Ishikawa (cell line): ENCODE measurements around the gene WASF1.

Experiments used
- CEBPB ChIP-seq: IDR thresholded peaks from 2 replicates; pipeline ENCODE4 v1.6.1; 2012
- CREB1 ChIP-seq: IDR thresholded peaks from 2 replicates; pipeline ENCODE4 v1.6.1; 2012; ENCODE audit warnings: low read depth
- EGR1 ChIP-seq: IDR thresholded peaks from 2 replicates; pipeline ENCODE4 v1.6.1; 2012
- EP300 ChIP-seq: IDR thresholded peaks from 2 replicates; pipeline ENCODE4 v1.6.1; 2012; ENCODE audit warnings: borderline replicate concordance
- FOXM1 ChIP-seq: IDR thresholded peaks from 2 replicates; pipeline ENCODE4 v1.6.1; 2012; ENCODE audit warnings: low read depth, borderline replicate concordance
- NFIC ChIP-seq: IDR thresholded peaks from 2 replicates; pipeline ENCODE4 v1.6.1; 2012
- RAD21 ChIP-seq: IDR thresholded peaks from 2 replicates; pipeline ENCODE4 v1.6.1; 2012; ENCODE audit warnings: low read depth
- TAF1 ChIP-seq: IDR thresholded peaks from 2 replicates; pipeline ENCODE4 v1.6.1; 2012; ENCODE audit warnings: low read depth, mild to moderate bottlenecking
- TCF12 ChIP-seq: IDR thresholded peaks from 2 replicates; pipeline ENCODE4 v1.6.1; 2012; ENCODE audit warnings: low read depth
- TEAD4 ChIP-seq: IDR thresholded peaks from 2 replicates; pipeline ENCODE4 v1.6.1; 2012
- YY1 ChIP-seq: IDR thresholded peaks from 2 replicates; pipeline ENCODE4 v1.6.1; 2012; ENCODE audit warnings: low read depth
- ZBTB7A ChIP-seq: IDR thresholded peaks from 2 replicates; pipeline ENCODE4 v1.6.1; 2012; ENCODE audit warnings: low read depth
- TF ChIP-seq, protein P1 (sequence below): IDR thresholded peaks from 2 replicates; pipeline ENCODE4 v1.6.1; 2012
- TF ChIP-seq, protein P2 (sequence below): IDR thresholded peaks from 2 replicates; pipeline ENCODE4 v1.6.1; 2012
- TF ChIP-seq, protein P3 (sequence below): IDR thresholded peaks from 2 replicates; pipeline ENCODE4 v1.6.1; 2012; ENCODE audit warnings: low read depth, mild to moderate bottlenecking

The WASF1 gene

DNA sequence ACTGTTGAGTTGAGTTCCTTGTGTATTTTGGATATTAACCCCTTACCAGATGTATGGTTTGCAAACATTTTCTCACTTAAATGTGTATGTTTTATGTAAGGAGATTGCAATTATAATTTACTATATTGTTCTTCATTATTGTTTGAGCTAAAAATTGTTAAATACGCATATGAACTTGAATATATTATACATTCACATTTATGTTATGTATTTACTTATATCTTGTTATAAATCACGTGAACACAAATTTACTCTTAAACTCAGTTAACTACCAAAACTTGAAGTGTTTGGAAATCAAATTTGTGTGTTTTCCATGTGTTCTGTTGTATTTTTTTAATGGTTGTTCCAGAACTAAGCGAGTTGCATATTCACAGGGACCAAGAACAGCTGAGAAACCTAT, 19.1 kb upstream of the WASF1 start:
- TF ChIP-seq, protein P1, sequence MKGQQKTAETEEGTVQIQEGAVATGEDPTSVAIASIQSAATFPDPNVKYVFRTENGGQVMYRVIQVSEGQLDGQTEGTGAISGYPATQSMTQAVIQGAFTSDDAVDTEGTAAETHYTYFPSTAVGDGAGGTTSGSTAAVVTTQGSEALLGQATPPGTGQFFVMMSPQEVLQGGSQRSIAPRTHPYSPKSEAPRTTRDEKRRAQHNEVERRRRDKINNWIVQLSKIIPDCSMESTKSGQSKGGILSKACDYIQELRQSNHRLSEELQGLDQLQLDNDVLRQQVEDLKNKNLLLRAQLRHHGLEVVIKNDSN, result no peak
- TF ChIP-seq TEAD4 (no peak), TAF1 (no peak), NFIC (no peak), CREB1 (no peak), RAD21 (no peak), EP300 (no peak), CEBPB (no peak), FOXM1 (no peak), EGR1 (no peak), TCF12 (no peak), ZBTB7A (no peak)
- TF ChIP-seq, protein P2, sequence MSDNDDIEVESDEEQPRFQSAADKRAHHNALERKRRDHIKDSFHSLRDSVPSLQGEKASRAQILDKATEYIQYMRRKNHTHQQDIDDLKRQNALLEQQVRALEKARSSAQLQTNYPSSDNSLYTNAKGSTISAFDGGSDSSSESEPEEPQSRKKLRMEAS, result no peak
- TF ChIP-seq, protein P3, sequence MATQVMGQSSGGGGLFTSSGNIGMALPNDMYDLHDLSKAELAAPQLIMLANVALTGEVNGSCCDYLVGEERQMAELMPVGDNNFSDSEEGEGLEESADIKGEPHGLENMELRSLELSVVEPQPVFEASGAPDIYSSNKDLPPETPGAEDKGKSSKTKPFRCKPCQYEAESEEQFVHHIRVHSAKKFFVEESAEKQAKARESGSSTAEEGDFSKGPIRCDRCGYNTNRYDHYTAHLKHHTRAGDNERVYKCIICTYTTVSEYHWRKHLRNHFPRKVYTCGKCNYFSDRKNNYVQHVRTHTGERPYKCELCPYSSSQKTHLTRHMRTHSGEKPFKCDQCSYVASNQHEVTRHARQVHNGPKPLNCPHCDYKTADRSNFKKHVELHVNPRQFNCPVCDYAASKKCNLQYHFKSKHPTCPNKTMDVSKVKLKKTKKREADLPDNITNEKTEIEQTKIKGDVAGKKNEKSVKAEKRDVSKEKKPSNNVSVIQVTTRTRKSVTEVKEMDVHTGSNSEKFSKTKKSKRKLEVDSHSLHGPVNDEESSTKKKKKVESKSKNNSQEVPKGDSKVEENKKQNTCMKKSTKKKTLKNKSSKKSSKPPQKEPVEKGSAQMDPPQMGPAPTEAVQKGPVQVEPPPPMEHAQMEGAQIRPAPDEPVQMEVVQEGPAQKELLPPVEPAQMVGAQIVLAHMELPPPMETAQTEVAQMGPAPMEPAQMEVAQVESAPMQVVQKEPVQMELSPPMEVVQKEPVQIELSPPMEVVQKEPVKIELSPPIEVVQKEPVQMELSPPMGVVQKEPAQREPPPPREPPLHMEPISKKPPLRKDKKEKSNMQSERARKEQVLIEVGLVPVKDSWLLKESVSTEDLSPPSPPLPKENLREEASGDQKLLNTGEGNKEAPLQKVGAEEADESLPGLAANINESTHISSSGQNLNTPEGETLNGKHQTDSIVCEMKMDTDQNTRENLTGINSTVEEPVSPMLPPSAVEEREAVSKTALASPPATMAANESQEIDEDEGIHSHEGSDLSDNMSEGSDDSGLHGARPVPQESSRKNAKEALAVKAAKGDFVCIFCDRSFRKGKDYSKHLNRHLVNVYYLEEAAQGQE, result no peak

DNA sequence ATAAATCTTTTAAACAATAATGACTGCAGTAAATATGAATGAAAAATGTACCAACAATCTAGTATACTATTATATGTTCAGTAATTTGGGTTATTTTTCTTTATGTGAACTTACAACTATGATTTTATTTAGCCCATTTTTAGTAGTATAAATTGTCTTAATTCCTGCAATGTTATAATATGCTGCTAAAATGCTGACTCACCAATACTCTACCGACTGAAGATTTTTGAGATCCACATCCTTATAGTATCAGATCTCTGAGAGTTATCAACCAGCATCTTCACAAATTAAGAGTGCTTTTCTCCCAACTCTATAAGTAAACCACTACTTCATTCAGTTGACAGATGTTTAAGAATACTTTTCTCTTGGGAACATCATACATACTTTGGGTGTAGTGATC, 17.4 kb upstream of the WASF1 start:
- TF ChIP-seq TCF12 (no peak), FOXM1 (no peak), YY1 (no peak), CREB1 (no peak), NFIC (no peak), CEBPB (no peak), EP300 (no peak), TEAD4 (no peak), EGR1 (no peak)
- TF ChIP-seq, protein P1, result no peak
- TF ChIP-seq, protein P2, result no peak

DNA sequence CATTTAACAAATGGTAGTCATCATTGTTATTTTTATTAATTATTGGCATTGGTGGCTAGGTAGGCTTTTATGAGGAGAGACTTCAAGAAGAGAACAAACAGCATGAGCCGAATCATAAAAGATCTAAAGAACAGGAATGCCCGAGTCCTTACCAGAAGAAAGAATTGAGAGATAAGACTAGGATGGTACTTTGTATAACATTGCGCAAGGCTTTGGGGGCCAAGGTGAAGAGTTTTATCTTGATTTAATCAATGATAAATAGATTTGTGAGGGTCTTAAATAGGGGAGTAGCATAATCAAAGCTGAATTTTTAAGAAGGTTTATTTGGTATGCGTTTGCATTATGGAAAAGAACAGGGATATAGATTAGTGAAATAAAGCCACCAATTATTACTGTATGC, 16.2 kb upstream of the WASF1 start:
- TF ChIP-seq CREB1 (no peak), CEBPB (peak; percentile 16; the same call in 1 of the 2 replicates)

DNA sequence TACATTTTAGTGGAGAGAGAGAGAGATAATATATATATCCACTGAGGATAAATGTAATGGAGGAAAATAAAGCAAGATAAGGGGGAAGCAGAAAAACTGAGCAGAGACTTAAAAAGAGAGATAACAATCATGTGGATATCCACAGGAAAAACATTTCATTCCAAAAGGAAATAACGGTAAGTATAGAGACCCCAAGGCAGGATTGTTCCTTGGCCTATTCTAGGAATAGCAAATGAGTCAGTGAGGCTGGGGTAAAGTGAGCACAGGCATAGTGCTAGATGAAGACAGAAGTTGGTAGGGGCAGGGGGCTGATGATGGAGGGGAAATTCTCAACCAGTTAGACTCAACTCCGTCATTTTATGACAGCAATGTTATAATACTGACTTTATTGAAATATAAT, 12.0 kb upstream of the WASF1 start:
- TF ChIP-seq YY1, result no peak
- no peak for TF ChIP-seq TEAD4
- TF ChIP-seq TCF12, result no peak
- no peak for TF ChIP-seq EGR1
- no peak for TF ChIP-seq TAF1
- TF ChIP-seq, protein P3, result no peak
- TF ChIP-seq NFIC, result no peak
- no peak for TF ChIP-seq CREB1
- TF ChIP-seq, protein P1, result no peak
- no peak for TF ChIP-seq ZBTB7A
- TF ChIP-seq EP300, result no peak
- TF ChIP-seq, protein P2, result no peak
- no peak for TF ChIP-seq CEBPB
- no peak for TF ChIP-seq RAD21
- TF ChIP-seq FOXM1, result no peak

DNA sequence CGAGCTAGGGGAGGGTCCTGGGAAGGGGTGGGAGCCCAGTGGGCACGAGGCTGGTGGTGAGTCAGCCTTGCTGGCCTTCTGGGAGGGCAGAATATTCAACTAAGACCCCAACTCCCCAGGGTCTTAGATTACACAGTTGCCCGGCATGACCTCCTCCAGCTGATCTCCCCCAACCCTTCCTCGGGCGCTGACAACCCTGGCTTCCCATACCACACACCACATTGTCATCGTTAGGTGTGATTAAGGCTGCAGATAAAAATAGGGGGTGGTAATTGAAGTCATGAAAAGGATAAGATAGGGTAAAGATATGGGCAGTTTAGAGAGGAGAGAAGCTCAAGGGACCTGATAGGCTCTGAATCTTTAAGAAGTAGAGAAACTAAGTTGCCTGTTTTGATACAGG, 11.3 kb upstream of the WASF1 start:
- TF ChIP-seq TCF12 (no peak), TAF1 (no peak), CEBPB (no peak), RAD21 (no peak), ZBTB7A (no peak), EP300 (no peak), CREB1 (no peak), TEAD4 (no peak), NFIC (no peak), EGR1 (no peak)
- TF ChIP-seq, protein P2, result no peak
- TF ChIP-seq, protein P1, result no peak
